ENCODE data around the gene TNC. TPM values are rescaled to one million over a fixed set of nuclear protein-coding genes. Genes with fewer than 3 reads are reported as not detected.

The TNC gene
- total and polyA plus RNA-seq, 2 donors (not counting 1 experiment from before 2014, with no cell fraction given), result not detected

- Histone ChIP-seq H3K9me3 (ENCODE audit: control extremely low read depth in 1 of 3, control insufficient read depth in 2 of 3, insufficient read depth in 1 of 3, low read length in 2 of 3) (no peaks in the 10 kb centered on the region), H3K27me3 (replicated peaks in 1 of 4; ENCODE audit: control extremely low read depth in 1 of 4, control insufficient read depth in 3 of 4, insufficient read depth in 4 of 4, low read length in 3 of 4) (no peaks in the 10 kb centered on the region), H3K36me3 (replicated peaks in 1 of 2; ENCODE audit: control extremely low read depth in 1 of 2, control insufficient read depth in 1 of 2, extremely low read depth in 1 of 2, insufficient read depth in 2 of 2, low read length in 1 of 2) (no peaks in the 10 kb centered on the region), H3K9ac (ENCODE audit: low read length) (no peak overlapping the region), H3K4me2 (replicated peaks; ENCODE audit: low read depth, low read length, poor library complexity, severe bottlenecking) (no peak overlapping the region), H3K4me1 (ENCODE audit: control insufficient read depth in 2 of 2, insufficient read depth in 2 of 2, low read length in 2 of 2) (no peaks in the 10 kb centered on the region), H3K79me2 (ENCODE audit: control insufficient read depth, insufficient read depth, low read length) (no peaks in the 10 kb centered on the region), H3K4me3 (ENCODE audit: control extremely low read depth in 1 of 5, extremely low read depth in 1 of 5, insufficient read depth in 1 of 5, low read depth in 2 of 5, low read length in 4 of 5) (no peak overlapping the region), H3K27ac (ENCODE audit: low read length in 2 of 2) (no peak overlapping the region), H4K20me1 (ENCODE audit: control insufficient read depth, insufficient read depth, low read length, poor library complexity, severe bottlenecking) (no peaks in the 10 kb centered on the region), H2AFZ (ENCODE audit: insufficient read depth, low read depth, low read length, poor library complexity, severe bottlenecking) (no peak overlapping the region)
- no CpG with 5 or more reads among the region's 3 CpGs for WGBS (ENCODE audit: insufficient coverage)
- POLR2A ChIA-PET, result no interaction called here
- intact Hi-C loops (cut with micrococcal nuclease), result no loop called here
- no peak for DNase-seq
- TF ChIP-seq EZH2 (IDR thresholded peaks at IDR 0.05; ENCODE audit: borderline replicate concordance, insufficient read depth, low read depth, low read length, poor library complexity, severe bottlenecking) (no peak), CTCF (IDR thresholded peaks at IDR 0.05) (no peak)
- Mint-ChIP-seq H3K27ac (no peak overlapping the region), H3K27me3 (peaks cover 3% of the 10 kb centered on the region), H3K4me3 (no peak overlapping the region), H3K4me1 (no peaks in the 10 kb centered on the region), H3K9me3 (ENCODE audit: insufficient read depth) (no peaks in the 10 kb centered on the region)
- no peak for ATAC-seq (ENCODE audit: low read depth)
- CTCF ChIA-PET, result no interaction called here
Observed at GRCh38 chr9:115152281-115152820, 34.4 kb upstream of the TNC start.

- Histone ChIP-seq H2AFZ (ENCODE audit: insufficient read depth, low read depth, low read length, poor library complexity, severe bottlenecking) (no peak overlapping the region), H3K36me3 (replicated peaks in 1 of 2; ENCODE audit: control extremely low read depth in 1 of 2, control insufficient read depth in 1 of 2, extremely low read depth in 1 of 2, insufficient read depth in 2 of 2, low read length in 1 of 2) (no peaks in the 10 kb centered on the region), H3K4me1 (ENCODE audit: control insufficient read depth in 2 of 2, insufficient read depth in 2 of 2, low read length in 2 of 2) (no peaks in the 10 kb centered on the region), H3K79me2 (ENCODE audit: control insufficient read depth, insufficient read depth, low read length) (no peaks in the 10 kb centered on the region), H3K9ac (ENCODE audit: low read length) (no peak overlapping the region), H3K27ac (ENCODE audit: low read length in 2 of 2) (no peak overlapping the region), H3K4me2 (replicated peaks; ENCODE audit: low read depth, low read length, poor library complexity, severe bottlenecking) (no peak overlapping the region), H4K20me1 (ENCODE audit: control insufficient read depth, insufficient read depth, low read length, poor library complexity, severe bottlenecking) (no peaks in the 10 kb centered on the region), H3K27me3 (replicated peaks in 1 of 4; ENCODE audit: control extremely low read depth in 1 of 4, control insufficient read depth in 3 of 4, insufficient read depth in 4 of 4, low read length in 3 of 4) (no peaks in the 10 kb centered on the region), H3K4me3 (ENCODE audit: control extremely low read depth in 1 of 5, extremely low read depth in 1 of 5, insufficient read depth in 1 of 5, low read depth in 2 of 5, low read length in 4 of 5) (no peak overlapping the region), H3K9me3 (ENCODE audit: control extremely low read depth in 1 of 3, control insufficient read depth in 2 of 3, insufficient read depth in 1 of 3, low read length in 2 of 3) (no peaks in the 10 kb centered on the region)
- no peak for TF ChIP-seq EZH2 (IDR thresholded peaks at IDR 0.05; ENCODE audit: borderline replicate concordance, insufficient read depth, low read depth, low read length, poor library complexity, severe bottlenecking)
- TF ChIP-seq CTCF (IDR thresholded peaks at IDR 0.05), result no peak
- Mint-ChIP-seq H3K27me3 (peaks cover 6% of the 10 kb centered on the region), H3K9me3 (ENCODE audit: insufficient read depth) (no peaks in the 10 kb centered on the region), H3K4me1 (no peaks in the 10 kb centered on the region), H3K4me3 (no peak overlapping the region), H3K27ac (no peak overlapping the region)
- no peak for ATAC-seq (ENCODE audit: low read depth)
- ChIA-PET CTCF (no interaction called here), POLR2A (no interaction called here)
- no peak for DNase-seq
- WGBS (ENCODE audit: insufficient coverage), result 71% methylated on average over 1 of the region's 3 CpGs
- intact Hi-C loops (cut with micrococcal nuclease), result no loop called here
Observed at GRCh38 chr9:115148721-115149120, 30.8 kb upstream of the TNC start.

All from B cell (primary cell).